ENCODE data around the gene HIP1. TPM values are rescaled to one million over a fixed set of nuclear protein-coding genes. Genes with fewer than 3 reads are reported as not detected.
"Not testable (repeated sequence)": the region's sequence is repeated elsewhere in the genome, so short reads cannot be mapped to it uniquely, and the experiment has no call there.

HIP1 gene
- total and polyA plus RNA-seq, 4 donors: 10.2 to 51.2 (median 28.6) TPM

- Histone ChIP-seq H3K4me1 (ENCODE audit: control insufficient read depth in 5 of 5, insufficient read depth in 5 of 5, low read length in 5 of 5) (no peaks in the 10 kb centered on the region), H3K9ac (ENCODE audit: insufficient read depth in 1 of 2, low read length in 2 of 2) (no peak overlapping the region), H3K4me3 (no peak overlapping the region), H3K9me3 (ENCODE audit: control insufficient read depth in 4 of 4, insufficient read depth in 3 of 4, low read length in 3 of 4) (peaks cover 0 to 2% (median 0%) of the 10 kb centered on the region in 4 donors), H3K36me3 (ENCODE audit: control insufficient read depth in 4 of 4, insufficient read depth in 4 of 4, low read length in 4 of 4) (peaks cover 8 to 60% (median 20%) of the 10 kb centered on the region in 4 donors), H3K27ac (ENCODE audit: low read depth in 1 of 2, low read length in 1 of 2) (no peak overlapping the region), H3K27me3 (ENCODE audit: control insufficient read depth in 3 of 3, insufficient read depth in 3 of 3, low read length in 2 of 3) (no peaks in the 10 kb centered on the region)
- ATAC-seq (ENCODE audit: insufficient read depth, low FRiP score) (no peak), DNase-seq (no peak)
- no peak for TF ChIP-seq CTCF (IDR thresholded peaks at IDR 0.05; ENCODE audit: control extremely low read depth, extremely low read depth)
- WGBS, 2 donors: 94 to 96% methylated on average over 27 of the region's 27 CpGs
Observed at GRCh38 chr7:75559355-75559975, 179.3 kb downstream of the HIP1 start.

DNA sequence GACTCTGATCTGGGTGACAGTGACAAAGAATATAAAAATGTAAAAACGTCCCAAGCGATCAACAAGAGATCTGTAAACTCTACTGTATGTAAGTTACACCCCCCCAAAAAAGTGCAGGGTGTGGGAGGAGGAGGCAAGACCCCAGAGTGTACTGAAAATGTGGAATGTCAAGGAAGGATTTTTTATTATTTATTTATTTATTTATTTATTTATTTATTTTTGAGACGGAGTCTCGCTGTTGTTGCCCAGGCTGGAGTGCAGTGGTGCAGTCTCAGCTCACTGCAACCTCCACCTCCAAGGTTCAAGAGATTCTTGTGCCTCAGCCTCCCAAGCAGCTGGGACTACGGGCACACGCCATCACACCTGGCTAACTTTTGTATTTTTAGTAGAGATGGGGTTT is 181.9 kb downstream of the HIP1 start:
- WGBS, 2 donors: 96 to 97% methylated on average over 6 of the region's 6 CpGs
- not testable (repeated sequence) for ATAC-seq (ENCODE audit: insufficient read depth, low FRiP score); H3K27ac ChIP-seq (ENCODE audit: low read depth in 1 of 2, low read length in 1 of 2); H3K4me1 ChIP-seq (ENCODE audit: control insufficient read depth in 5 of 5, insufficient read depth in 5 of 5, low read length in 5 of 5); H3K27me3 ChIP-seq (ENCODE audit: control insufficient read depth in 3 of 3, insufficient read depth in 3 of 3, low read length in 2 of 3); H3K9ac ChIP-seq (ENCODE audit: insufficient read depth in 1 of 2, low read length in 2 of 2); DNase-seq; H3K4me3 ChIP-seq; H3K9me3 ChIP-seq (ENCODE audit: control insufficient read depth in 4 of 4, insufficient read depth in 3 of 4, low read length in 3 of 4)
- peaks cover 14 to 58% (median 22%) of the 10 kb centered on the region in 4 donors for H3K36me3 ChIP-seq (ENCODE audit: control insufficient read depth in 4 of 4, insufficient read depth in 4 of 4, low read length in 4 of 4)

DNA sequence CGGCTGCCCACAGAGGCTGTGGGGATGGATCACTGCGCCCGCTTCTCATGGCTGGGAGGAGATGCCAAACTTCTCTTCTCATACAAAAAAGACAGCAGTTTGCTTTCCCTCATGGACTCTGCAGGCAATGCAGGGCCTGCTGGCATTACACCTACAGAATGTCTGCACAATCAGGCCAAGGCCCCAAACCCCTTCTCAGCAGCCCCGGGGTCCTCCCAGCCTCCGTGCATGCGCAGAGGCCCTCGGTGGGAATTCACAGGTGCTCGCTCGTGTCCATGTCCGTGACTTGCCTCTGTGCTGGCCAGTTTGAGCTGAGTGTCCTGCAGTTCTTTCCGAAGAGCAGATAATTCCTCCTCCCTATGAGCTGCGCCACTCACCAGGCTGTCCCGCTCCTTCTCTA is 183.0 kb downstream of the HIP1 start:
- no peaks in the 10 kb centered on the region for H3K9me3 ChIP-seq (ENCODE audit: control insufficient read depth in 4 of 4, insufficient read depth in 3 of 4, low read length in 3 of 4)
- no peak overlapping the region for H3K4me3 ChIP-seq
- 97 to 98% methylated on average over 13 of the region's 13 CpGs for WGBS, 2 donors
- DNase-seq (no peak), ATAC-seq (ENCODE audit: insufficient read depth, low FRiP score) (no peak)
- no peak overlapping the region for H3K9ac ChIP-seq (ENCODE audit: insufficient read depth in 1 of 2, low read length in 2 of 2)
- no peaks in the 10 kb centered on the region for H3K27me3 ChIP-seq (ENCODE audit: control insufficient read depth in 3 of 3, insufficient read depth in 3 of 3, low read length in 2 of 3)
- H3K4me1 ChIP-seq (ENCODE audit: control insufficient read depth in 5 of 5, insufficient read depth in 5 of 5, low read length in 5 of 5): no peaks in the 10 kb centered on the region
- peaks cover 12 to 60% (median 19%) of the 10 kb centered on the region in 4 donors for H3K36me3 ChIP-seq (ENCODE audit: control insufficient read depth in 4 of 4, insufficient read depth in 4 of 4, low read length in 4 of 4)
- no peak overlapping the region for H3K27ac ChIP-seq (ENCODE audit: low read depth in 1 of 2, low read length in 1 of 2)
- no peak for TF ChIP-seq CTCF (IDR thresholded peaks at IDR 0.05; ENCODE audit: control extremely low read depth, extremely low read depth)

DNA sequence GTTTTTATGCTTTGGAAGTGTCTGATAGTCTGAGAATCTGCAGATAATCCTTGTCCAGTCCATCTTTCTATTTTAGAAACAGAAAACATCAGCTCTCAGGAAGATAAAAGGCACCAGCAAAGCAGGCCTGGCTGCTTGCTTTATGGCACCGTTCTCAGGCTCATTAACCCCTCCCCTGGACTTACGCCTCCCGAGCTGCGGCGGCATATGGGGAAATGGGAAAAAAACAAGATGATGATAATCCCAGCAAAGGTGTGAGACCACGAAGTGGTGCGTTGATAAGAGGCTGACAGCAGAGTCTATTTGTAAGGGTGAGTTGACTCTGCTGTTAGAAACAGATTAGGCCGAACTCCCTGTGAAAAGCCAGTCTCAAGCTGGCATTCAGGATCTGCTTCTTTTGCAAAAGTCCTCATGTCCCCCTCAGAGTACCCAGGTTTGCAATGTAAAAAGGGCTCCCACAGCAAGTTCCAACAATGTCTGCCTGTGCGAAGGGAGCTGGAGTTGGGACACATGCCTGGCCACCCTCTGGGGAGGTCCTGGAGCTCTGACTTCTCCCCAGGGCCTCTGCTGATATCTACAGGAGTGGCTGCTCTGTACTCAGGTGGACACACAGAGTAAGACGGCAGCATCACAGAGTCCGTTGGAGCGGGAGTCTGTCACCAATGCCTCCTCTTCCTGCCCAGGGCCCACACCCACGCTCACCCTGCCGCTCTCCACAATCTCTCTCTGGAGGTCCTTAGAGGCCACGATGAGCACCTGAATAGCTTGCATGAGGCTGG is 192.3 kb downstream of the HIP1 start:
- H3K4me3 ChIP-seq: no peak overlapping the region
- 88 to 91% methylated on average over 15 of the region's 15 CpGs for WGBS, 2 donors
- H3K27me3 ChIP-seq (ENCODE audit: control insufficient read depth in 3 of 3, insufficient read depth in 3 of 3, low read length in 2 of 3): no peaks in the 10 kb centered on the region
- no peak overlapping the region for H3K9ac ChIP-seq (ENCODE audit: insufficient read depth in 1 of 2, low read length in 2 of 2)
- peaks cover 16 to 42% (median 19%) of the 10 kb centered on the region in 4 donors for H3K36me3 ChIP-seq (ENCODE audit: control insufficient read depth in 4 of 4, insufficient read depth in 4 of 4, low read length in 4 of 4)
- no peak overlapping the region for H3K27ac ChIP-seq (ENCODE audit: low read depth in 1 of 2, low read length in 1 of 2)
- no peaks in the 10 kb centered on the region for H3K9me3 ChIP-seq (ENCODE audit: control insufficient read depth in 4 of 4, insufficient read depth in 3 of 4, low read length in 3 of 4)
- no peaks in the 10 kb centered on the region for H3K4me1 ChIP-seq (ENCODE audit: control insufficient read depth in 5 of 5, insufficient read depth in 5 of 5, low read length in 5 of 5)
- TF ChIP-seq CTCF (IDR thresholded peaks at IDR 0.05; ENCODE audit: control extremely low read depth, extremely low read depth): no peak
- ATAC-seq (ENCODE audit: insufficient read depth, low FRiP score): no peak
- DNase-seq: no peak
